ENCODE measurements around the gene SCYL1.

DNA sequence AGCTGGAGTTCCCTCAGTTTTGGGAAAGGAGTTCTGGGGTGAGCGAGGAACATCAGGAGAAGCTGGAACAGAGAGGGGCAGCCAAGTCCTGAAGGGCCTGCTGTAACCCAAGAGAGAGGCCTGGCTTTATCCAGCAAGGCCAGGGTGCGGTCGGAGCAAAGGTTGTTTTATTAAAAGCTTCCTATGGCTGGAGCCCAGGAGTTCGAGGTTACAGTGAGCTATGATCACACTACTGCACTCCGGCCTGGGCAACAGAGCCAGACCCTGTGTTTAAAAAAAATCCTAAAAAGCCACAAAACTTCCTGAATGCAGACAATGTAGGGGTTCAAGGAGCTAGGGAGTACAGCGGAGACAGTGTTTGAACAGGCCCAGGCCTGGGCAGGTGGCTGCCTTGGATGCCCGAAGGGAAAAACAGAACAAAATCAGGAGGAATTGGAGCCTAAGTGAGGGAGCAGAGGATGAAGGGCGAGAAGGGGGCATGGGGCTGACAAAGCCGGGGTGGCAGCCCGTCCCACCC is 48.2 kb upstream of the SCYL1 start:
- TF ChIP-seq POLR2AphosphoS5 (IDR thresholded peaks at IDR 0.05; ENCODE audit: low read depth) (no peak), EZH2 (IDR thresholded peaks at IDR 0.05; ENCODE audit: low read depth, unreplicated experiment) (no peak), STAT1 (IDR thresholded peaks at IDR 0.05; ENCODE audit: unreplicated experiment) (no peak), EZH2phosphoT487 (IDR thresholded peaks at IDR 0.05; ENCODE audit: unreplicated experiment) (no peak), REST (IDR thresholded peaks at IDR 0.05; ENCODE audit: unreplicated experiment) (no peak), ZNF331 (CRISPR knock-in tag; IDR thresholded peaks at IDR 0.05; ENCODE audit: low read depth) (no peak)
- TF ChIP-seq, protein P1, sequence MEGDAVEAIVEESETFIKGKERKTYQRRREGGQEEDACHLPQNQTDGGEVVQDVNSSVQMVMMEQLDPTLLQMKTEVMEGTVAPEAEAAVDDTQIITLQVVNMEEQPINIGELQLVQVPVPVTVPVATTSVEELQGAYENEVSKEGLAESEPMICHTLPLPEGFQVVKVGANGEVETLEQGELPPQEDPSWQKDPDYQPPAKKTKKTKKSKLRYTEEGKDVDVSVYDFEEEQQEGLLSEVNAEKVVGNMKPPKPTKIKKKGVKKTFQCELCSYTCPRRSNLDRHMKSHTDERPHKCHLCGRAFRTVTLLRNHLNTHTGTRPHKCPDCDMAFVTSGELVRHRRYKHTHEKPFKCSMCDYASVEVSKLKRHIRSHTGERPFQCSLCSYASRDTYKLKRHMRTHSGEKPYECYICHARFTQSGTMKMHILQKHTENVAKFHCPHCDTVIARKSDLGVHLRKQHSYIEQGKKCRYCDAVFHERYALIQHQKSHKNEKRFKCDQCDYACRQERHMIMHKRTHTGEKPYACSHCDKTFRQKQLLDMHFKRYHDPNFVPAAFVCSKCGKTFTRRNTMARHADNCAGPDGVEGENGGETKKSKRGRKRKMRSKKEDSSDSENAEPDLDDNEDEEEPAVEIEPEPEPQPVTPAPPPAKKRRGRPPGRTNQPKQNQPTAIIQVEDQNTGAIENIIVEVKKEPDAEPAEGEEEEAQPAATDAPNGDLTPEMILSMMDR (conservative IDR thresholded peaks at IDR 0.05; ENCODE audit: low read depth in 2 of 2) = no peak
